Measurements from ENCODE around the gene TMEM239. TPM values are rescaled to one million over a fixed set of nuclear protein-coding genes. Genes with fewer than 3 reads are reported as not detected.

The TMEM239 gene
- total and polyA plus RNA-seq, 2 of the 8 experiments (the other 6 are each of a cell fraction or from before 2014, with no cell fraction given): not detected

DNA sequence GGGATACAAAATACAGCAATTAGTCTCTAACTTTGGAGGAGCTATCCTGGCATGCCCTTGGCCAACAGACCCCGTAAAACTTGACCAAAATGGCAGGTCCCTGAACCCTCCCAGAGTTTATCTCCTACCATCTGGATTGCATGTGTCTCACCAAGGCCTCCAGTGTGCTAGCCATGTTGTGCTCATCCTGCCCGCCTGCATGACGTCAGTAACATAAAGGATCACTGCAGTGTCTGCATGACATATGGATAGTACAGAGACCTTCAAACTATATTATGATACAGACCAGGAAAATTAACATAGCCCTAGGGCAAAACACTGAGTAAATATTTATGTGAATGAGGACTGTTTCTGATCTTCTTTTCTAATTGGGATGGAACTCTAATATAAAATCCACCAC, 41.0 kb upstream of the TMEM239 start:
- H2AFZ ChIP-seq (ENCODE audit: low read length): no peak overlapping the region
- H3K27me3 ChIP-seq (replicated peaks in 1 of 4; ENCODE audit: control insufficient read depth in 3 of 4, extremely low read depth in 1 of 4, insufficient read depth in 3 of 4, low read length in 3 of 4): no peaks in the 10 kb centered on the region
- no peaks in the 10 kb centered on the region for H3K23me2 ChIP-seq (ENCODE audit: low read depth, low read length)
- TF ChIP-seq KDM5A (IDR thresholded peaks at IDR 0.05; ENCODE audit: low read length) (no peak), TAF1 (IDR thresholded peaks at IDR 0.05; ENCODE audit: low read depth, low read length) (no peak), KDM1A (IDR thresholded peaks at IDR 0.05; ENCODE audit: borderline replicate concordance, low read length) (no peak), SUZ12 (IDR thresholded peaks at IDR 0.05; ENCODE audit: low read length) (no peak), CREB1 (IDR thresholded peaks at IDR 0.05) (no peak), RFX5 (IDR thresholded peaks at IDR 0.05; ENCODE audit: borderline replicate concordance, low read depth, low read length) (no peak)
- no peaks in the 10 kb centered on the region; a peak in 1 of 4 replicates for H3K9me3 ChIP-seq (ENCODE audit: insufficient read depth in 2 of 2, low read depth in 1 of 2, low read length in 1 of 2)
- H3K79me1 ChIP-seq (ENCODE audit: low read depth, low read length): no peaks in the 10 kb centered on the region
- H3K9ac ChIP-seq (replicated peaks in 1 of 4; ENCODE audit: extremely low read depth in 1 of 4, low read depth in 3 of 4, low read length in 3 of 4): no peak overlapping the region
- no peak overlapping the region for H3K4ac ChIP-seq (replicated peaks; ENCODE audit: insufficient read length, low read depth, low read length)
- no peak for DNase-seq (ENCODE audit: low read depth in 1 of 2, low spot score in 2 of 2)
- ChIA-PET CTCF (ENCODE audit: partially characterized antibody) (interaction anchor here (0.6 to 5.1 kb wide), 10 partner anchors 8 to 369 kb away, joined by 3 to 19 read pairs (median 4); no protein-coding TSS in a partner anchor), POLR2A (ENCODE audit: partially characterized antibody) (no interaction called here)
- no peaks in the 10 kb centered on the region for H3K36me3 ChIP-seq (ENCODE audit: control insufficient read depth in 2 of 4, insufficient read depth in 4 of 4, low read length in 3 of 4)
- H3K18ac ChIP-seq (ENCODE audit: extremely low read depth, low read length): no peak overlapping the region
- no peak overlapping the region for H3K14ac ChIP-seq (ENCODE audit: insufficient read length)
- H2BK5ac ChIP-seq (ENCODE audit: low read depth, low read length): no peak overlapping the region
- H3K79me2 ChIP-seq (ENCODE audit: control insufficient read depth in 1 of 2, insufficient read depth in 2 of 2, low read length in 2 of 2): no peaks in the 10 kb centered on the region
- no peak overlapping the region for H3K4me2 ChIP-seq (ENCODE audit: insufficient read depth in 1 of 2, low read depth in 2 of 2, low read length in 2 of 2)
- H3K23ac ChIP-seq (ENCODE audit: insufficient read length): no peak overlapping the region
- H3K27ac ChIP-seq (ENCODE audit: low read depth, low read length): no peak overlapping the region
- H3K4me3 ChIP-seq (ENCODE audit: extremely low read depth in 1 of 4, insufficient read depth in 2 of 4, low read depth in 3 of 4, low read length in 4 of 4): no peak overlapping the region
- FAIRE-seq: no peak
- H2BK120ac ChIP-seq (replicated peaks; ENCODE audit: low read depth, low read length): no peak overlapping the region
- H2BK15ac ChIP-seq (ENCODE audit: low read length): no peak overlapping the region
- no peaks in the 10 kb centered on the region for H4K20me1 ChIP-seq (replicated peaks in 1 of 2; ENCODE audit: control insufficient read depth in 1 of 2, insufficient read depth in 2 of 2, low read length in 2 of 2)
- H4K8ac ChIP-seq (ENCODE audit: extremely low read depth, insufficient read depth, low read length): no peak overlapping the region
- H3K56ac ChIP-seq (replicated peaks; ENCODE audit: insufficient read length, low read depth, low read length): no peak overlapping the region
- peaks cover 0 to 3% (median 0%) of the 10 kb centered on the region in 4 experiments; a peak in 1 of 7 replicates for H3K4me1 ChIP-seq (replicated peaks in 1 of 4; ENCODE audit: control insufficient read depth in 3 of 4, insufficient read depth in 4 of 4, low read length in 3 of 4)
- no peak overlapping the region for H2BK12ac ChIP-seq (ENCODE audit: low read depth, low read length)
- H2BK20ac ChIP-seq (ENCODE audit: low read length): no peak overlapping the region
- H2AK5ac ChIP-seq (ENCODE audit: low read depth, low read length): no peak overlapping the region
- no peak overlapping the region for H4K91ac ChIP-seq (replicated peaks; ENCODE audit: insufficient read length, low read length)
- WGBS, 2 experiments (ENCODE audit: extremely low coverage in 1 of 2, insufficient coverage in 1 of 2, insufficient read length in 1 of 2, insufficient replicate concordance in 2 of 2, low coverage in 1 of 2, low lambda C conversion rate in 2 of 2, missing lambda C conversion rate in 1 of 2): 92% methylated on average over 3 of the region's 3 CpGs; no CpG with 5 or more reads in 1 of the 2 experiments
- H4K5ac ChIP-seq (ENCODE audit: insufficient read length, low read depth, low read length): no peak overlapping the region

Measured in H1 (cell line).